ENCODE data around the gene EDEM1. TPM values are rescaled to one million over a fixed set of nuclear protein-coding genes. Genes with fewer than 3 reads are reported as not detected.
"Not testable (repeated sequence)": the region's sequence is repeated elsewhere in the genome, so short reads cannot be mapped to it uniquely, and the experiment has no call there.

The EDEM1 gene
- total and polyA plus RNA-seq, 8 donors: 6.0 to 37.9 (median 28.0) TPM

- H3K27me3 ChIP-seq: no peaks in the 10 kb centered on the region
- no peak for ATAC-seq
- WGBS, 2 donors: 83 to 91% methylated on average over 2 of the region's 2 CpGs
- no peaks in the 10 kb centered on the region for H3K9me3 ChIP-seq
- H3K4me1 ChIP-seq: peaks cover 0 to 16% (median 3%) of the 10 kb centered on the region in 3 donors
- no peak for FAIRE-seq
- H3K36me3 ChIP-seq: peaks cover 0 to 32% (median 4%) of the 10 kb centered on the region in 3 donors
- no peak for TF ChIP-seq CTCF (IDR thresholded peaks at IDR 0.05)
- H3K27ac ChIP-seq: no peak overlapping the region
- intact Hi-C loops (cut with DNase I): loop anchor here in 1 of 3 donors (10.0 kb wide), 1 partner anchor 57 kb away; the partner anchor contains the start of gene ARL8B
- no peak for DNase-seq
- H3K4me3 ChIP-seq: no peak overlapping the region
These were observed 5.9 kb upstream of the EDEM1 start for GRCh38 chr3:5181469-5182141.

- intact Hi-C loops (cut with DNase I): loop anchor here in 1 of 3 donors (10.0 kb wide), 1 partner anchor 59 kb away; the partner anchor contains the start of gene ARL8B
- not testable (repeated sequence) for DNase-seq, ATAC-seq, H3K27me3 ChIP-seq, H3K27ac ChIP-seq, H3K4me3 ChIP-seq, FAIRE-seq, H3K9me3 ChIP-seq
- 94 to 98% methylated on average over 12 of the region's 12 CpGs for WGBS, 2 donors
- Histone ChIP-seq H3K36me3 (peaks cover 0 to 20% (median 0%) of the 10 kb centered on the region in 3 donors), H3K4me1 (peaks cover 0 to 16% (median 3%) of the 10 kb centered on the region in 3 donors)
These were observed 3.8 kb upstream of the EDEM1 start for GRCh38 chr3:5183714-5184113.

- no peak overlapping the region for H3K4me3 ChIP-seq
- 59 to 62% methylated on average over 6 of the region's 6 CpGs for WGBS, 2 donors
- no peak overlapping the region for H3K27ac ChIP-seq
- intact Hi-C loops (cut with DNase I): loop anchor here in 1 of 3 donors (10.0 kb wide), 1 partner anchor 60 kb away; the partner anchor contains the start of gene ARL8B
- peaks cover 0 to 16% (median 3%) of the 10 kb centered on the region in 3 donors for H3K4me1 ChIP-seq
- peaks cover 0 to 14% (median 0%) of the 10 kb centered on the region in 3 donors for H3K36me3 ChIP-seq
- ATAC-seq (no peak), FAIRE-seq (no peak), DNase-seq (no peak)
- H3K9me3 ChIP-seq: no peaks in the 10 kb centered on the region
- no peaks in the 10 kb centered on the region for H3K27me3 ChIP-seq
- no peak for TF ChIP-seq CTCF (IDR thresholded peaks at IDR 0.05)
These were observed 3.0 kb upstream of the EDEM1 start for GRCh38 chr3:5184499-5184898.

- no peaks in the 10 kb centered on the region for H3K9me3 ChIP-seq
- H3K27ac ChIP-seq: peak overlapping the region in 1 of 4 donors; percentile 58
- DNase-seq (no peak), FAIRE-seq (no peak), ATAC-seq (no peak)
- intact Hi-C loops (cut with DNase I): loop anchor here in 1 of 3 donors (10.0 kb wide), 1 partner anchor 60 kb away; the partner anchor contains the start of gene ARL8B
- no peak overlapping the region for H3K4me3 ChIP-seq
- 41 to 48% methylated on average over 5 of the region's 5 CpGs for WGBS, 2 donors
- peaks cover 0 to 22% (median 3%) of the 10 kb centered on the region in 3 donors for H3K4me1 ChIP-seq
- no peak for TF ChIP-seq CTCF (IDR thresholded peaks at IDR 0.05)
- no peaks in the 10 kb centered on the region for H3K27me3 ChIP-seq
- peaks cover 0 to 14% (median 0%) of the 10 kb centered on the region in 3 donors for H3K36me3 ChIP-seq
These were observed 2.3 kb upstream of the EDEM1 start for GRCh38 chr3:5185093-5185673.

GRCh38 chr3:5186089-5186857 is 1.2 kb upstream of the EDEM1 start:
- peaks cover 0 to 32% (median 10%) of the 10 kb centered on the region in 3 donors for H3K4me1 ChIP-seq
- no peaks in the 10 kb centered on the region for H3K27me3 ChIP-seq
- ATAC-seq (peak in 2 of 4 donors; percentile 0 to 3), FAIRE-seq (no peak), DNase-seq (peak in 1 of 6 donors; percentile 21)
- H3K4me3 ChIP-seq: peak overlapping the region in 3 of 4 donors; percentile 45 to 95 (median 93)
- H3K27ac ChIP-seq: peak overlapping the region in 3 of 4 donors; percentile 46 to 98 (median 58)
- intact Hi-C loops (cut with DNase I): loop anchor here in 1 of 3 donors (10.0 kb wide), 1 partner anchor 61 kb away; the partner anchor contains the start of gene ARL8B
- no peak for TF ChIP-seq CTCF (IDR thresholded peaks at IDR 0.05)
- H3K9me3 ChIP-seq: no peaks in the 10 kb centered on the region
- H3K36me3 ChIP-seq: peaks cover 0 to 9% (median 0%) of the 10 kb centered on the region in 3 donors
- WGBS, 2 donors: 28 to 34% methylated on average over 6 of the region's 6 CpGs

Data from pancreas (tissue), 10 donors.